ENCODE results near the gene DRG2. TPM values are rescaled to one million over a fixed set of nuclear protein-coding genes. Genes with fewer than 3 reads are reported as not detected.

The DRG2 gene
- total RNA-seq, 6 experiments from 2014 or later: 30.6 to 38.1 (median 33.7) TPM

DNA sequence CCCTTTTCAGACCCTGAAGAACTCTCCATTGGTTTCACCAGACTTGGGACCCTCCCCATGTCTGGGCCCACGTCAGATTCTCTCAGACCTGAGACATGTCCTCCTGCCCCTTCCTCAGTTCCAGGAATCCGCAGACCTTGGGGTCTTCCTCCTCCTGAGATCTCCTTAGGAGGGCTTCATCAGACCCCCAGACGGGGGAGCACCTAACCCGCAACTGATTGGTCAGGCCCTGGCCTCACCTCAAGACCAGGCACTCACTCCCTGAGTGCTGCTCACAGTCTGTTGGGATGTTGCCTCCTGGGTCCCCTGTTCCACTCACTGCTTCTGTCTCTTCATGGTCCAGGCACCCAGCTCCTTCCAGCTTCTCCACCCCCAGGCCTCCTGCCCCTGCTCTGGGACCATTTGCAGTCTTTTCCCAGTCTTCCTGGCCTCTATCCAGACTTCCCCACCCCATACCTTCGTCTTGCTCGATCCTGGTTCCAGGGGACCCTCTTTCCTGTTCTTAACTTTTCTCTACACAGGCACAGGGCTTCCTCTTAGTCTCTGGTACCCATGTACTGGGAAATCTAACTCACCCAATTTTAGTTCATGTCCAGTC, 47.4 kb upstream of the DRG2 start:
- TF ChIP-seq, protein P1, sequence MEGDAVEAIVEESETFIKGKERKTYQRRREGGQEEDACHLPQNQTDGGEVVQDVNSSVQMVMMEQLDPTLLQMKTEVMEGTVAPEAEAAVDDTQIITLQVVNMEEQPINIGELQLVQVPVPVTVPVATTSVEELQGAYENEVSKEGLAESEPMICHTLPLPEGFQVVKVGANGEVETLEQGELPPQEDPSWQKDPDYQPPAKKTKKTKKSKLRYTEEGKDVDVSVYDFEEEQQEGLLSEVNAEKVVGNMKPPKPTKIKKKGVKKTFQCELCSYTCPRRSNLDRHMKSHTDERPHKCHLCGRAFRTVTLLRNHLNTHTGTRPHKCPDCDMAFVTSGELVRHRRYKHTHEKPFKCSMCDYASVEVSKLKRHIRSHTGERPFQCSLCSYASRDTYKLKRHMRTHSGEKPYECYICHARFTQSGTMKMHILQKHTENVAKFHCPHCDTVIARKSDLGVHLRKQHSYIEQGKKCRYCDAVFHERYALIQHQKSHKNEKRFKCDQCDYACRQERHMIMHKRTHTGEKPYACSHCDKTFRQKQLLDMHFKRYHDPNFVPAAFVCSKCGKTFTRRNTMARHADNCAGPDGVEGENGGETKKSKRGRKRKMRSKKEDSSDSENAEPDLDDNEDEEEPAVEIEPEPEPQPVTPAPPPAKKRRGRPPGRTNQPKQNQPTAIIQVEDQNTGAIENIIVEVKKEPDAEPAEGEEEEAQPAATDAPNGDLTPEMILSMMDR (IDR thresholded peaks at IDR 0.05): no peak
- no peaks in the 10 kb centered on the region; the same call in 1 of the 2 replicates for H3K36me3 Mint-ChIP-seq (ENCODE audit: low read depth)
- DNase-seq: no peak
- H3K27me3 Mint-ChIP-seq (ENCODE audit: insufficient read depth): no peaks in the 10 kb centered on the region; the same call in 1 of the 2 replicates
- H3K27ac Mint-ChIP-seq: peak overlapping the region; percentile 85
- peak overlapping the region; percentile 90 for H3K4me3 Mint-ChIP-seq
- no peaks in the 10 kb centered on the region for H3K9me3 Mint-ChIP-seq
- peaks cover 44% of the 10 kb centered on the region for H3K4me1 Mint-ChIP-seq (ENCODE audit: low read depth)

DNA sequence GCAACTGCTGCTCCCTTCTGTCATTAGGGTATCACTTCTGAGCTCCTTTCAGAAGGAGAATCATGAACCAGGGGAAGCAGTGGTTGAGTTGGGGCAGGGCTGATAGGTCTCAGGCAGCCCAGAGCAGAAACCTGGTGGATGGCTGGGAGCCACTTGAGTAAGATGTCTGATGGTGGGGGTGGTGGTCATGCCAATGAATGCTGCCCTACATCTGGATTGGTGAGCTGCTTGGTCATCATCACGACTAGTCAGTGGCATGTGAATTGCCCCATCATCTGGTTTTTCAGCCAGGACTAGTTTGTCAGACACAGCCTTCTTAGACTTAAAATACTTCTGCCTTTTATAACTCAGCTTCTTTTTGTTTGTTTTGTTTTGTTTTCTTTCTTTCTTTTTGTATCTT, 46.0 kb upstream of the DRG2 start:
- no peaks in the 10 kb centered on the region; the same call in 1 of the 2 replicates for H3K27me3 Mint-ChIP-seq (ENCODE audit: insufficient read depth)
- peaks cover under 1% of the 10 kb centered on the region; the same call in 1 of the 2 replicates for H3K36me3 Mint-ChIP-seq (ENCODE audit: low read depth)
- TF ChIP-seq, protein P1 (IDR thresholded peaks at IDR 0.05): no peak
- peak; percentile 80 for DNase-seq
- H3K9me3 Mint-ChIP-seq: no peaks in the 10 kb centered on the region
- peak overlapping the region; percentile 58 for H3K27ac Mint-ChIP-seq
- H3K4me3 Mint-ChIP-seq: peak overlapping the region; percentile 4
- peaks cover 44% of the 10 kb centered on the region for H3K4me1 Mint-ChIP-seq (ENCODE audit: low read depth)

DNA sequence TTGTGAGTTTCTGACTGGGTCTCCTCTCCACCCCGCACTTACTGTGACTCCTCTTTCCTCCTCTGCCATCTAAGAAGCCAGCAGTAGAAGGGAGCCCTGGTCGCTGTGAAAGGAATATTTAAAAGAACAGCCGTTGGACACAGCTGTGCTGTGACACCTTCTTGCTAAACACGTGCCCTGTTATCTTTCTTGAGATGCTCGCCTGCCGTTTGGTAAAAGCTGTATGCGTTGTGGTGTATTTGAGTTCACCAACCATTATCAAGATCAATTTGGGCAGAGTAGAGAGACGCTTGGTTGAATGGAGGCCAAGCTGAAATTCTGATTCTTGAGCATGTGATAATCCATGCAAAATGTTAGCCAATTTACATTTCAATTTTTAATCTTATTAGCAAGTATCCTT, 44.8 kb upstream of the DRG2 start:
- H3K27me3 Mint-ChIP-seq (ENCODE audit: insufficient read depth): no peaks in the 10 kb centered on the region; the same call in 1 of the 2 replicates

DNA sequence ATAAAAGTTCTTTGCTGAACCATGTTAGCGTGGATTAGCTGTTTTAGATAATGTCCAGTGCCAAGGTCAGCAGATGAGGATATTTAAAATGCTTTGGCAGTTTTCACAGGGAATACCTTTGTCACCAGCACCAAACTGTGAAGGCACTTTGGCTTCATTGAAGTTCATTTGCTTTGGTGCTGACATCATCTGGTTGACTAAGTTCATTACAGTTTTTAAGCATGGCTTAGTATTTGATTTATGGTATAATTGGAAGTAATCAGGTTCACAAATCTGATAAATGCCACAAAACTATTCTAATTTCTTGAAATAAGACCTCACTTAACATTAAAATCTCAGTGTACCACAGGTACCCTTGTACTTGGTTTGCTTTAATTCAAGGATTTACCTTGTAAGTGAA, 44.3 kb upstream of the DRG2 start:
- DNase-seq: peak; percentile 36
- no peak overlapping the region for H3K27ac Mint-ChIP-seq
- TF ChIP-seq, protein P1 (IDR thresholded peaks at IDR 0.05): peak; percentile 49; the same call in 1 of the 2 replicates
- H3K4me3 Mint-ChIP-seq: no peak overlapping the region
- H3K4me1 Mint-ChIP-seq (ENCODE audit: low read depth): peaks cover 31% of the 10 kb centered on the region
- H3K27me3 Mint-ChIP-seq (ENCODE audit: insufficient read depth): no peaks in the 10 kb centered on the region; the same call in 1 of the 2 replicates
- no peaks in the 10 kb centered on the region for H3K9me3 Mint-ChIP-seq
- H3K36me3 Mint-ChIP-seq (ENCODE audit: low read depth): peaks cover 8% of the 10 kb centered on the region; the same call in 1 of the 2 replicates

More for the DNA sequence above, 44.8 kb upstream of the DRG2 start:
- TF ChIP-seq, protein P1 (IDR thresholded peaks at IDR 0.05): no peak
- DNase-seq: no peak
- Mint-ChIP-seq H3K4me1 (ENCODE audit: low read depth) (peaks cover 35% of the 10 kb centered on the region), H3K4me3 (no peak overlapping the region), H3K36me3 (ENCODE audit: low read depth) (peaks cover 8% of the 10 kb centered on the region; the same call in 1 of the 2 replicates), H3K9me3 (no peaks in the 10 kb centered on the region), H3K27ac (no peak overlapping the region)

DNA sequence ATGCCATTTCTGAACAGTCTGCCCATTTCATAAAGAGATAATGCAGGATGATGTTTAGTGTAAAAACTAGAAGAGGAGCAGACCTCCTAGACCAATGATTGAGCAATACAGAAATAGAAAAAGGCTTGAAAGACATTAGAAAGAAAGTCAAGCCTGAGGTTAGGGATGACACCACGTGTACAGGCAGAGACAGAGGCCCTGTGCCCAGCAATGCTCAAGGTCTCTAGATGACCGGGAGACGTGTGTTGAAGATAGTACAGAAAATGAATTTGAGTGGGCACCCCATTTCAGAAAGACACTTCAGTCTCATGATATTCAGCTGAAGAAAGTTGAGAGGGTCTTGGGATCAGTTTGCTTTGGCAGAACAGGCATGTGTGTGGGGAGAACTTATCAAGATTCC, 43.1 kb upstream of the DRG2 start:
- no peak overlapping the region for H3K4me3 Mint-ChIP-seq
- H3K36me3 Mint-ChIP-seq (ENCODE audit: low read depth): 0 out of 2 replicates have a peak, but pooled peaks cover 8% of the 10 kb centered on the region
- no peaks in the 10 kb centered on the region for H3K9me3 Mint-ChIP-seq
- DNase-seq: no peak
- TF ChIP-seq, protein P1 (IDR thresholded peaks at IDR 0.05): no peak
- no peaks in the 10 kb centered on the region for H3K27me3 Mint-ChIP-seq (ENCODE audit: insufficient read depth)
- no peak overlapping the region for H3K27ac Mint-ChIP-seq
- H3K4me1 Mint-ChIP-seq (ENCODE audit: low read depth): peaks cover 31% of the 10 kb centered on the region

All from HFFc6 (cell line).